ENCODE results near the gene TMEM178A. TPM values are rescaled to one million over a fixed set of nuclear protein-coding genes. Genes with fewer than 3 reads are reported as not detected.
"Not testable (repeated sequence)": the region's sequence is repeated elsewhere in the genome, so short reads cannot be mapped to it uniquely, and the experiment has no call there.

TMEM178A gene
- total RNA-seq, 2 donors from 2014 or later = 4.9 to 7.8 TPM

GRCh38 chr2:39650468-39650867 is 15.2 kb upstream of the TMEM178A start:
- WGBS, 2 donors = 95% methylated on average over 3 of the region's 3 CpGs
- H3K36me3 ChIP-seq (replicated peaks in 1 of 2; ENCODE audit: insufficient read depth in 1 of 2, low read depth in 2 of 2) = no peaks in the 10 kb centered on the region
- H3K4me3 ChIP-seq = no peak overlapping the region
- no peaks in the 10 kb centered on the region for H3K4me1 ChIP-seq
- no peak for DNase-seq
- no peaks in the 10 kb centered on the region for H3K27me3 ChIP-seq
- no peak for ATAC-seq
- intact Hi-C loops (cut with DNase I) = no loop called here
- no peaks in the 10 kb centered on the region for H3K9me3 ChIP-seq
- no peak for TF ChIP-seq POLR2A (IDR thresholded peaks at IDR 0.05)
- no peak for TF ChIP-seq CTCF (IDR thresholded peaks at IDR 0.05)
- H3K27ac ChIP-seq = no peak overlapping the region

GRCh38 chr2:39656215-39656614 is 9.5 kb upstream of the TMEM178A start:
- H3K4me3 ChIP-seq; H3K36me3 ChIP-seq (replicated peaks in 1 of 2; ENCODE audit: insufficient read depth in 1 of 2, low read depth in 2 of 2); H3K4me1 ChIP-seq; H3K27me3 ChIP-seq; DNase-seq; H3K27ac ChIP-seq; H3K9me3 ChIP-seq; ATAC-seq; intact Hi-C loops (cut with DNase I): not testable (repeated sequence)
- 96 to 100% methylated on average over 2 of the region's 2 CpGs for WGBS, 2 donors

GRCh38 chr2:39657287-39657937 is 8.3 kb upstream of the TMEM178A start:
- no peaks in the 10 kb centered on the region for H3K9me3 ChIP-seq
- WGBS, 2 donors = 80 to 87% methylated on average over 7 of the region's 7 CpGs
- no peak overlapping the region for H3K4me3 ChIP-seq
- no peaks in the 10 kb centered on the region for H3K27me3 ChIP-seq
- H3K36me3 ChIP-seq (replicated peaks in 1 of 2; ENCODE audit: insufficient read depth in 1 of 2, low read depth in 2 of 2) = no peaks in the 10 kb centered on the region
- intact Hi-C loops (cut with DNase I) = no loop called here
- DNase-seq = no peak
- TF ChIP-seq CTCF (IDR thresholded peaks at IDR 0.05) (no peak), POLR2A (IDR thresholded peaks at IDR 0.05) (no peak)
- no peaks in the 10 kb centered on the region for H3K4me1 ChIP-seq
- no peak for ATAC-seq
- no peak overlapping the region for H3K27ac ChIP-seq

- Histone ChIP-seq H3K4me3 (no peak overlapping the region), H3K27ac (no peak overlapping the region), H3K27me3 (no peaks in the 10 kb centered on the region), H3K36me3 (replicated peaks in 1 of 2; ENCODE audit: insufficient read depth in 1 of 2, low read depth in 2 of 2) (no peaks in the 10 kb centered on the region), H3K4me1 (no peaks in the 10 kb centered on the region), H3K9me3 (no peaks in the 10 kb centered on the region)
- TF ChIP-seq CTCF (IDR thresholded peaks at IDR 0.05) (no peak), POLR2A (IDR thresholded peaks at IDR 0.05) (no peak)
- ATAC-seq = no peak
- intact Hi-C loops (cut with DNase I) = no loop called here
- DNase-seq = no peak
- 40 to 54% methylated on average over 2 of the region's 2 CpGs for WGBS, 2 donors
Observed at GRCh38 chr2:39658371-39658770, 7.3 kb upstream of the TMEM178A start.

- H3K36me3 ChIP-seq (replicated peaks in 1 of 2; ENCODE audit: insufficient read depth in 1 of 2, low read depth in 2 of 2) = no peaks in the 10 kb centered on the region
- H3K27me3 ChIP-seq = no peaks in the 10 kb centered on the region
- WGBS, 2 donors = 77 to 79% methylated on average over 3 of the region's 3 CpGs
- DNase-seq (no peak), ATAC-seq (no peak)
- intact Hi-C loops (cut with DNase I) = no loop called here
- no peak overlapping the region for H3K4me3 ChIP-seq
- no peak for TF ChIP-seq POLR2A (IDR thresholded peaks at IDR 0.05)
- TF ChIP-seq CTCF (IDR thresholded peaks at IDR 0.05) = no peak
- no peak overlapping the region for H3K27ac ChIP-seq
- no peaks in the 10 kb centered on the region for H3K9me3 ChIP-seq
- H3K4me1 ChIP-seq = no peaks in the 10 kb centered on the region
Observed at GRCh38 chr2:39659765-39660611, 5.7 kb upstream of the TMEM178A start.
